Vagina (tissue), 2 donors: ENCODE data around the gene MS4A4A.

Source experiments
- POLR2A ChIP-seq, 2 donors: fragments of 450-650 bp; IDR thresholded peaks; one replicate each; pipeline ENCODE4 v1.6.1; 2017; ENCODE audit warnings: antibody characterized with exemption in 2 of 2, mild to moderate bottlenecking in 2 of 2, moderate library complexity in 2 of 2
- TF ChIP-seq, protein P1 (sequence below), 3 experiments: fragments of 450-650 bp in 2 of 3; fragments of 200-600 bp in 1 of 3; sonication (generic) in 1 of 3; IDR thresholded peaks; one replicate each; pipeline ENCODE4 v1.5.1; 2017 to 2019; ENCODE audit warnings: antibody characterized with exemption in 3 of 3, mild to moderate bottlenecking in 2 of 3, moderate library complexity in 2 of 3

DNA sequence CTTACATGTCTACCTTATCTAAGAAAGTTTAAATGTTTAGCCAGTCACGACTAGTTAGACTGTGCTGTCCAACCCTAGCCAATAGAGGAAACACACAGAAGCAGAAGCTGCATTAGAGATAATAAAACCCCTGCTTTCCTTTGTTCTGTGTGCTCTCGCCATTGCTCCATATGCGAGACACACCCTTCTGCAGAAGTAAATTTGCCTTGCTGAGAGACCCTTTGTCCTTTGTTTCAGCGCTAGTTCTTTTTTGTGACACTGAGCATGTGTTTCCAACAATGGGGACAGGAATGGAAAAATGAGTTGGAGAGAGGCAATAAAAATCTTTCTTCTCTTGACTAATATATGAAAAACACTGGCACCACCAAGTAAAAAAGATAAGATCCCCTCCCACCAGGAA, 19.5 kb upstream of the MS4A4A start:
- TF ChIP-seq, protein P1, sequence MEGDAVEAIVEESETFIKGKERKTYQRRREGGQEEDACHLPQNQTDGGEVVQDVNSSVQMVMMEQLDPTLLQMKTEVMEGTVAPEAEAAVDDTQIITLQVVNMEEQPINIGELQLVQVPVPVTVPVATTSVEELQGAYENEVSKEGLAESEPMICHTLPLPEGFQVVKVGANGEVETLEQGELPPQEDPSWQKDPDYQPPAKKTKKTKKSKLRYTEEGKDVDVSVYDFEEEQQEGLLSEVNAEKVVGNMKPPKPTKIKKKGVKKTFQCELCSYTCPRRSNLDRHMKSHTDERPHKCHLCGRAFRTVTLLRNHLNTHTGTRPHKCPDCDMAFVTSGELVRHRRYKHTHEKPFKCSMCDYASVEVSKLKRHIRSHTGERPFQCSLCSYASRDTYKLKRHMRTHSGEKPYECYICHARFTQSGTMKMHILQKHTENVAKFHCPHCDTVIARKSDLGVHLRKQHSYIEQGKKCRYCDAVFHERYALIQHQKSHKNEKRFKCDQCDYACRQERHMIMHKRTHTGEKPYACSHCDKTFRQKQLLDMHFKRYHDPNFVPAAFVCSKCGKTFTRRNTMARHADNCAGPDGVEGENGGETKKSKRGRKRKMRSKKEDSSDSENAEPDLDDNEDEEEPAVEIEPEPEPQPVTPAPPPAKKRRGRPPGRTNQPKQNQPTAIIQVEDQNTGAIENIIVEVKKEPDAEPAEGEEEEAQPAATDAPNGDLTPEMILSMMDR (IDR thresholded peaks at IDR 0.05): no peak
- no peak for TF ChIP-seq POLR2A (IDR thresholded peaks at IDR 0.05)
